ENCODE data around the gene KIAA1755. TPM values are rescaled to one million over a fixed set of nuclear protein-coding genes. Genes with fewer than 3 reads are reported as not detected.

The KIAA1755 gene
- total RNA-seq, 1 donor from 2014 or later, result 1.1 TPM

DNA sequence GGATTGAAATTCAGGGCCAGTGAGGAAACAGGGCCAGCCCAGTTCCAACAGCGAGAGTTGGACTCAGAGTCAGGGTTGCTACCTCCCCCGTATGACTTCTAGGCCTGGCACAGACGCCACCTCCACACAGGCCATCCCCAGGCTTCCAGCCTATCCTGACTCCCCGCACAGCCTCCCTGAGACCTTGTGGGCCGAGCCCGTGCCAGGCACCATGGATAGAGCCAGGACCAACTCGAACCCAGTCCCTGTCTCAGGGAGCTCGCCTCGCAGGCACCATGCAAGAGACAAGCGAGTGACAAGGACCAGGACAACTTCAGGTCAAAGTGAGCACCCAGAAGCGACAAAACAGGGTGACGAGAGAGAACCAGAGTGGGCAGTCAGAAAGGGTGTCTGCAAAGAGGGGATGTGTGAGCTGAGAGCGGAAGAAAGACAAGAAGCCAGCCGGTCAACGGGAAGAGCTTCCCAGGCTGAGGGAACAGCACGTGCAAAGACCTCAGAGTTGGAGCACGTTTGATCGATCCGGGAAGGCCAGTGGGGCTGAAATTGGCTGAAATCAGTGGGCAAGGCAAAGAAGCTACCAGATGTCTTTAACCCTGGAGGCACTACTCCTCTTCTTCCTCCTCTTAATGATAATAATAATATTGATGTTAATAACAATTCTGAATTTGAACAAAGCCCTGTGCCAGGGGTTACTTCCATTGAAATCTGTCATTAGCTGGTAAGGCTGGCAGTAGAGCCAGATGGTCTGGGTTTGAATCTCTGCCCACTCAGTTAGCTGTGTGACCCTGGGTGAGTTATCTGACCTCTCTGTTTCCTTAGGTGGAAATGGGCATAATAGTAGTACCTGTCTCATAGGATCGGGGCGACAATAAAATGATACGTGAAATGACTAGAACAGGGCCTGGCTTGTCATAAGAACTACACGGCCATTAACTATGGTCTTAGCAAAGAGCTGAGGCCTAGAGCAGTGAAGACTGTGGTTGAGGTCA, 45.0 kb downstream of the KIAA1755 start:
- Histone ChIP-seq H2AFZ (ENCODE audit: low read depth, low read length) (no peak overlapping the region), H3K9ac (ENCODE audit: low read length) (no peak overlapping the region), H3K27me3 (ENCODE audit: insufficient read depth, low read length) (no peaks in the 10 kb centered on the region), H3K4me2 (ENCODE audit: low read length) (no peak overlapping the region), H3K79me2 (ENCODE audit: insufficient read depth, low read length) (no peaks in the 10 kb centered on the region), H4K20me1 (ENCODE audit: insufficient read depth, low read length) (no peaks in the 10 kb centered on the region), H3K27ac (ENCODE audit: low read depth, low read length) (no peak overlapping the region), H3K9me3 (ENCODE audit: insufficient read depth, low read depth, low read length) (no peaks in the 10 kb centered on the region), H3K4me1 (ENCODE audit: insufficient read depth, low read length) (peaks cover 32% of the 10 kb centered on the region), H3K36me3 (ENCODE audit: insufficient read depth, low read length) (peaks cover 2% of the 10 kb centered on the region), H3K4me3 (ENCODE audit: insufficient read depth, low read depth, low read length) (no peak overlapping the region)
- H3K36me3 Mint-ChIP-seq (ENCODE audit: low read depth, unreplicated experiment), result peaks cover 1% of the 10 kb centered on the region
- no peaks in the 10 kb centered on the region for H3K27me3 Mint-ChIP-seq (ENCODE audit: low read depth, unreplicated experiment)
- no peaks in the 10 kb centered on the region for H3K9me3 Mint-ChIP-seq (ENCODE audit: unreplicated experiment)
- no peak overlapping the region for H3K27ac Mint-ChIP-seq (ENCODE audit: unreplicated experiment)
- peaks cover 22% of the 10 kb centered on the region for H3K4me1 Mint-ChIP-seq (ENCODE audit: low read depth, unreplicated experiment)
- DNase-seq (ENCODE audit: low read depth) (no peak), FAIRE-seq (no peak)
- no peak overlapping the region for H3K4me3 Mint-ChIP-seq (ENCODE audit: unreplicated experiment)
- no peak for TF ChIP-seq EZH2 (IDR thresholded peaks at IDR 0.05; ENCODE audit: insufficient read depth, low read length)
- TF ChIP-seq, protein P1, sequence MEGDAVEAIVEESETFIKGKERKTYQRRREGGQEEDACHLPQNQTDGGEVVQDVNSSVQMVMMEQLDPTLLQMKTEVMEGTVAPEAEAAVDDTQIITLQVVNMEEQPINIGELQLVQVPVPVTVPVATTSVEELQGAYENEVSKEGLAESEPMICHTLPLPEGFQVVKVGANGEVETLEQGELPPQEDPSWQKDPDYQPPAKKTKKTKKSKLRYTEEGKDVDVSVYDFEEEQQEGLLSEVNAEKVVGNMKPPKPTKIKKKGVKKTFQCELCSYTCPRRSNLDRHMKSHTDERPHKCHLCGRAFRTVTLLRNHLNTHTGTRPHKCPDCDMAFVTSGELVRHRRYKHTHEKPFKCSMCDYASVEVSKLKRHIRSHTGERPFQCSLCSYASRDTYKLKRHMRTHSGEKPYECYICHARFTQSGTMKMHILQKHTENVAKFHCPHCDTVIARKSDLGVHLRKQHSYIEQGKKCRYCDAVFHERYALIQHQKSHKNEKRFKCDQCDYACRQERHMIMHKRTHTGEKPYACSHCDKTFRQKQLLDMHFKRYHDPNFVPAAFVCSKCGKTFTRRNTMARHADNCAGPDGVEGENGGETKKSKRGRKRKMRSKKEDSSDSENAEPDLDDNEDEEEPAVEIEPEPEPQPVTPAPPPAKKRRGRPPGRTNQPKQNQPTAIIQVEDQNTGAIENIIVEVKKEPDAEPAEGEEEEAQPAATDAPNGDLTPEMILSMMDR (IDR thresholded peaks at IDR 0.05; ENCODE audit: insufficient read depth, low read depth, low read length), result no peak

DNA sequence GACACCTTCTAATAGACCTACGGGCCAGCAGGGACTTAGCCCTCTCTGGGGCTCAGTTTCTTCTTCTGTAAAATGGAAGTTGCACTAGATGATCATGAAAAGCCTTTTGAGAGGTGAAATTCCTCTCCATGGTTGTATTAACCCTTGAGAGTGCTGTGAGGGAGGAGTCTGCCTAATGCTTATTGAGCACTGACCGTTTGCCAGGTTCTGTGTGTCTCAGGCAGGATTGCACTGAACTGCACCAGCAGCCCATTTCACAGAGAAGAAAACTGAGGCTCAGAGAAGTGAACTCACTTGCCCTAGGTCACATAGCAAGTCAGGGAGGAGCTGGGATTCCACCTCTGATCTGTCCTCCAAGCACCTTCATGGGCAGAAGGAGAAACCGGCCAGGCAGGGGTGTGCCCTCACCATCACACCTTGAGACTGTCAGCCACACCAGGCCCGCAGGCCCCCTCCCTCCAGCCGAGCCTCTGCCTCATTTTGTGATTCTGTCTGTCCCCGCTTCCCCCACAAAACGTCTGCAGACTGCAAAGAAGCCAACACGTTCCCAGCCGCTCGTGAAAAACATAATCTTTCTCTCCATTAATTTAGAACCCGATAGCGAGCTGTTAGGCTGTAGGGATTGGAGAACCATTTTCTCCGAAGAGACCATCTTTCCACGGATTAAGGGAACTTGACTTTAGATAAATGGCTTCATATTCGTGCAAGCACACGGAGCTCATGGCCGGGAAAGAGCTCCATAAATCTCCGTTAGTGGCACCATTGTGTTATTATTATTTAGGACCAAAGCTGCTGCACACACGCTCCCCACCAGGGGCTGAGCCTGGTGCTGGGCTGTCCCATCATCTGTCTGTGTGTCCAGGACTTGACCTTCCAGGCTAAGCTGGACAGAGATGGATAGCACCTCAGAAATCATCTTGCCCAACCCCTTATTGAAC, 46.0 kb downstream of the KIAA1755 start:
- H3K9me3 Mint-ChIP-seq (ENCODE audit: unreplicated experiment), result no peaks in the 10 kb centered on the region
- H3K4me3 ChIP-seq (ENCODE audit: insufficient read depth, low read depth, low read length), result no peak overlapping the region
- H3K27me3 Mint-ChIP-seq (ENCODE audit: low read depth, unreplicated experiment), result no peaks in the 10 kb centered on the region
- no peak overlapping the region for H3K4me2 ChIP-seq (ENCODE audit: low read length)
- H3K9me3 ChIP-seq (ENCODE audit: insufficient read depth, low read depth, low read length), result no peaks in the 10 kb centered on the region
- FAIRE-seq, result no peak
- no peak for DNase-seq (ENCODE audit: low read depth)
- H4K20me1 ChIP-seq (ENCODE audit: insufficient read depth, low read length), result no peaks in the 10 kb centered on the region
- no peak overlapping the region for H2AFZ ChIP-seq (ENCODE audit: low read depth, low read length)
- peaks cover 30% of the 10 kb centered on the region for H3K4me1 ChIP-seq (ENCODE audit: insufficient read depth, low read length)
- no peak overlapping the region for H3K9ac ChIP-seq (ENCODE audit: low read length)
- peaks cover 2% of the 10 kb centered on the region for H3K36me3 ChIP-seq (ENCODE audit: insufficient read depth, low read length)
- TF ChIP-seq EZH2 (IDR thresholded peaks at IDR 0.05; ENCODE audit: insufficient read depth, low read length), result no peak
- TF ChIP-seq, protein P1 (IDR thresholded peaks at IDR 0.05; ENCODE audit: insufficient read depth, low read depth, low read length), result peak; percentile 11
- H3K27ac ChIP-seq (ENCODE audit: low read depth, low read length), result no peak overlapping the region
- H3K4me3 Mint-ChIP-seq (ENCODE audit: unreplicated experiment), result no peak overlapping the region
- no peaks in the 10 kb centered on the region for H3K79me2 ChIP-seq (ENCODE audit: insufficient read depth, low read length)
- no peak overlapping the region for H3K27ac Mint-ChIP-seq (ENCODE audit: unreplicated experiment)
- peaks cover 1% of the 10 kb centered on the region for H3K36me3 Mint-ChIP-seq (ENCODE audit: low read depth, unreplicated experiment)
- H3K4me1 Mint-ChIP-seq (ENCODE audit: low read depth, unreplicated experiment), result peaks cover 24% of the 10 kb centered on the region
- no peaks in the 10 kb centered on the region for H3K27me3 ChIP-seq (ENCODE audit: insufficient read depth, low read length)

All from astrocyte (in vitro differentiated cells and primary cell).